ENCODE measurements around the gene CPLX3. TPM values are rescaled to one million over a fixed set of nuclear protein-coding genes. Genes with fewer than 3 reads are reported as not detected.

The CPLX3 gene
- total and polyA plus RNA-seq, 4 donors, result 0.05 to 0.13 TPM; not detected in 2

GRCh38 chr15:74873036-74873755 lies 46.8 kb downstream of the CPLX3 start, which contains the start of gene SCAMP2:
Gene SCAMP2 (minus strand): TSS chr15:74873365. CDS start chr15:74873255, 110 bp downstream.
- no peaks in the 10 kb centered on the region for H3K27me3 ChIP-seq (ENCODE audit: control insufficient read depth in 1 of 2, insufficient read depth in 2 of 2, low read length in 1 of 2)
- no peaks in the 10 kb centered on the region for H3K36me3 ChIP-seq (ENCODE audit: control insufficient read depth in 1 of 2, insufficient read depth in 2 of 2, low read length in 1 of 2)
- H3K27ac ChIP-seq (ENCODE audit: low read depth in 1 of 2, low read length in 2 of 2), result peak within 1 kb of the TSS in 1 of 2 donors; percentile 60
- H3K4me3 ChIP-seq (ENCODE audit: low read length in 2 of 2), result peak within 1 kb of the TSS; percentile 70 to 76
- DNase-seq (peak; percentile 96 to 98), ATAC-seq (ENCODE audit: low FRiP score) (peak; percentile 97)
- peaks cover 0 to 2% of the 10 kb centered on the region in 2 donors for H3K4me1 ChIP-seq (ENCODE audit: control insufficient read depth in 1 of 2, insufficient read depth in 2 of 2, low read length in 2 of 2)
- intact Hi-C loops (cut with DNase I), result loop anchor here in 1 of 2 donors (5.0 kb wide), 1 partner anchor 34 kb away; the partner anchor contains the start of gene FAM219B
- 0 to 1% methylated on average over 28 to 52 of the region's 52 CpGs for WGBS, 2 donors
- H3K9me3 ChIP-seq (ENCODE audit: control insufficient read depth, low read length), result no peaks in the 10 kb centered on the region

GRCh38 chr15:74873756-74874424 lies 47.5 kb downstream of the CPLX3 start:
- 23 to 27% methylated on average over 16 of the region's 16 CpGs for WGBS, 2 donors
- no peak overlapping the region for H3K27ac ChIP-seq (ENCODE audit: low read depth in 1 of 2, low read length in 2 of 2)
- intact Hi-C loops (cut with DNase I), result loop anchor here in 1 of 2 donors (5.0 kb wide), 1 partner anchor 33 kb away; the partner anchor contains the start of gene FAM219B
- DNase-seq (no peak), ATAC-seq (ENCODE audit: low FRiP score) (peak; percentile 30)
- H3K36me3 ChIP-seq (ENCODE audit: control insufficient read depth in 1 of 2, insufficient read depth in 2 of 2, low read length in 1 of 2), result no peaks in the 10 kb centered on the region
- H3K27me3 ChIP-seq (ENCODE audit: control insufficient read depth in 1 of 2, insufficient read depth in 2 of 2, low read length in 1 of 2), result no peaks in the 10 kb centered on the region
- H3K4me3 ChIP-seq (ENCODE audit: low read length in 2 of 2), result peak overlapping the region in 1 of 2 donors; percentile 21
- H3K9me3 ChIP-seq (ENCODE audit: control insufficient read depth, low read length), result no peaks in the 10 kb centered on the region
- H3K4me1 ChIP-seq (ENCODE audit: control insufficient read depth in 1 of 2, insufficient read depth in 2 of 2, low read length in 2 of 2), result peaks cover 0 to 2% of the 10 kb centered on the region in 2 donors

- no peaks in the 10 kb centered on the region for H3K4me1 ChIP-seq (ENCODE audit: control insufficient read depth in 1 of 2, insufficient read depth in 2 of 2, low read length in 2 of 2)
- intact Hi-C loops (cut with DNase I), result no loop called here
Observed at GRCh38 chr15:74878273-74878672, 51.8 kb downstream of the CPLX3 start.

More at GRCh38 chr15:74878273-74878672, 51.8 kb downstream of the CPLX3 start:
- H3K4me3 ChIP-seq (ENCODE audit: low read length in 2 of 2), result no peak overlapping the region
- H3K9me3 ChIP-seq (ENCODE audit: control insufficient read depth, low read length), result no peaks in the 10 kb centered on the region
- no peak for ATAC-seq (ENCODE audit: low FRiP score)
- H3K27ac ChIP-seq (ENCODE audit: low read depth in 1 of 2, low read length in 2 of 2), result no peak overlapping the region
- H3K36me3 ChIP-seq (ENCODE audit: control insufficient read depth in 1 of 2, insufficient read depth in 2 of 2, low read length in 1 of 2), result no peaks in the 10 kb centered on the region
- H3K27me3 ChIP-seq (ENCODE audit: control insufficient read depth in 1 of 2, insufficient read depth in 2 of 2, low read length in 1 of 2), result no peaks in the 10 kb centered on the region
- no peak for DNase-seq
- 85 to 89% methylated on average over 4 of the region's 4 CpGs for WGBS, 2 donors

Small RNA genes within 50 kb of the gene (microRNA-seq; reads per million reads assigned to microRNA genes)
- gene MIR4513 (0 reads per million in 2 donors), gene MIR6882 (0.60 to 0.99 reads per million in 2 donors)

Other genes starting within 250 kb of the CPLX3 start
- 10 to 100 TPM; 63.7 to 73.2 TPM for gene CLK3, start 210.8 kb upstream of the CPLX3 start, total RNA-seq
- gene CLK3, start 210.8 kb upstream of the CPLX3 start, polyA plus RNA-seq, result 10 to 100 TPM; 37.3 to 94.0 TPM
- gene EDC3, start 130.6 kb upstream of the CPLX3 start, total RNA-seq, result 10 to 100 TPM; 30.8 TPM
- 10 to 100 TPM; 13.4 to 17.7 TPM for gene EDC3, start 130.6 kb upstream of the CPLX3 start, polyA plus RNA-seq
- 1 to 10 TPM in 1 of 2 donors, not detected in 1; 2.3 TPM for gene CYP1A1, start 101.1 kb upstream of the CPLX3 start, total RNA-seq
- 1 to 10 TPM; 1.0 to 6.4 TPM for gene CYP1A1, start 101.1 kb upstream of the CPLX3 start, polyA plus RNA-seq
- not detected for gene CYP1A2, start 77.8 kb upstream of the CPLX3 start, total RNA-seq
- not detected for gene CYP1A2, start 77.8 kb upstream of the CPLX3 start, polyA plus RNA-seq
- 10 to 100 TPM; 34.9 to 55.2 TPM for gene CSK, start 44.5 kb upstream of the CPLX3 start, total RNA-seq
- 10 to 100 TPM; 21.8 to 29.8 TPM for gene CSK, start 44.5 kb upstream of the CPLX3 start, polyA plus RNA-seq
- under 1 TPM in 1 of 2 donors, not detected in 1; 0.30 TPM for gene LMAN1L, start 13.8 kb upstream of the CPLX3 start, total RNA-seq
- gene LMAN1L, start 13.8 kb upstream of the CPLX3 start, polyA plus RNA-seq, result under 1 TPM in 1 of 2 donors, not detected in 1; 0.15 TPM
- 10 to 100 TPM; 19.3 to 31.6 TPM for gene ULK3, start 16.5 kb downstream of the CPLX3 start, total RNA-seq
- gene ULK3, start 16.5 kb downstream of the CPLX3 start, polyA plus RNA-seq, result 10 to 100 TPM; 17.7 to 43.6 TPM
- 10 to 100 TPM; 62.2 to 65.0 TPM for gene SCAMP2, start 46.7 kb downstream of the CPLX3 start, total RNA-seq
- 10 to 100 TPM; 21.8 to 30.4 TPM for gene SCAMP2, start 46.7 kb downstream of the CPLX3 start, polyA plus RNA-seq
- gene MPI, start 63.4 kb downstream of the CPLX3 start, total RNA-seq, result 10 to 100 TPM; 24.4 to 31.1 TPM
- 10 to 100 TPM; 21.3 to 28.0 TPM for gene MPI, start 63.4 kb downstream of the CPLX3 start, polyA plus RNA-seq
- gene FAM219B, start 80.2 kb downstream of the CPLX3 start, total RNA-seq, result 10 to 100 TPM; 64.7 to 88.4 TPM
- 10 to 100 TPM; 29.6 to 61.2 TPM for gene FAM219B, start 80.2 kb downstream of the CPLX3 start, polyA plus RNA-seq
- 10 to 100 TPM; 72.6 to 79.6 TPM for gene COX5A, start 111.4 kb downstream of the CPLX3 start, total RNA-seq
- gene COX5A, start 111.4 kb downstream of the CPLX3 start, polyA plus RNA-seq, result 100 to 1,000 TPM; 128 to 222 TPM
- gene RPP25, start 130.1 kb downstream of the CPLX3 start, total RNA-seq, result 1 to 10 TPM; 3.6 to 5.8 TPM
- 1 to 10 TPM; 2.7 to 6.5 TPM for gene RPP25, start 130.1 kb downstream of the CPLX3 start, polyA plus RNA-seq
- gene SCAMP5, start 168.9 kb downstream of the CPLX3 start, total RNA-seq, result 1 to 10 TPM; 3.7 to 5.8 TPM
- 1 to 10 TPM in 1 of 2 donors, under 1 TPM in 1; 0.64 to 9.4 TPM for gene SCAMP5, start 168.9 kb downstream of the CPLX3 start, polyA plus RNA-seq
- 10 to 100 TPM in 1 of 2 donors, 1 to 10 TPM in 1; 8.2 to 16.5 TPM for gene PPCDC, start 197.0 kb downstream of the CPLX3 start, total RNA-seq
- gene PPCDC, start 197.0 kb downstream of the CPLX3 start, polyA plus RNA-seq, result 10 to 100 TPM; 13.8 to 22.6 TPM

All from aorta (tissue), 5 donors.